ENCODE measurements around the gene EHD1.

The EHD1 gene

DNA sequence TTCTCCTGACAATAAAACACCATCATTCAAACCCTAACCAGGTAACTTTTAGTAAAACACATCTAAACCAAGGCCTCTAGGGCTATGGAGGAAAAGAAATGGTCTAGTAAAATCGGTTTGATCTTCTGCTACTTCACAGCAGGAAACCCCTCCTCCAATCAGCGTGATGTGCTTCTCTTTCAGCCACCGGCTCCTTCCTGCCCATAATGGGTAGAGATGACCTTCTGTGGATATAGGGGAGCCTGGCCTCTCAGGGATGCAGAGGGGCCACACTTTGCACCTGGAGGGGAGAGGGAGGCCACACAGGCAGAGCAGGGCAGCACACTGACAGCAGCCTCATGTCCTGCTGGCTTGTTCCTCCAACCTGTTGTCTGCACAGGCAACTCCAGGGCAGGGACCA is 6.9 kb downstream of the EHD1 start:
- no peak for DNase-seq

DNA sequence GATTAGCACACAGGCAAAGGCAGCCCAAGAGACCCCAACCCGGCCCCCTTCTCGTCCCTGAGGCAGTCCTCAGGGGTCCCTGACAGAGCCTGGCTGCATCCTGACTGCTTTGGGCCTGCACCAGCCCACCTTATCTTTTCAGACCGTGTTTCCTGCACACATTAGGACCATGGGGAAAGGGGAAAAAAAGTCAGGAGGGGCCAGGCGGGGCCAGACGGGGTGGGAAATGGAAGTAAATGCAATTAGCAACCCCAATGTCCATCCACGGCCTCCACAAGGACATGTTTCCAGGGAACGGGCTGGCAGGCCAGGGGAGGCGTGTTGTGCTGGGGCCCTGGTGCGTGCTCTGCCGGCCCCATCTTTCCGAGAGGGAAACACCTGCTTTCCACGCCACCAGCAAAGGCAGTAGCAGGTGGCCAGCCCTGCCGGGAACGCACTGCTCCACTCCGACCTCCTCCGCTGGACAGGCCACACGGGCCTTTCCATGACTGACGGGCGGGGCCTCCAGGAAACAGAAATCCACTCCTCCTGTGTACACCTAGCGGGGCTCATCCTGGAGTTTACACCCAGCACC is 7.4 kb downstream of the EHD1 start:
- DNase-seq: no peak

DNA sequence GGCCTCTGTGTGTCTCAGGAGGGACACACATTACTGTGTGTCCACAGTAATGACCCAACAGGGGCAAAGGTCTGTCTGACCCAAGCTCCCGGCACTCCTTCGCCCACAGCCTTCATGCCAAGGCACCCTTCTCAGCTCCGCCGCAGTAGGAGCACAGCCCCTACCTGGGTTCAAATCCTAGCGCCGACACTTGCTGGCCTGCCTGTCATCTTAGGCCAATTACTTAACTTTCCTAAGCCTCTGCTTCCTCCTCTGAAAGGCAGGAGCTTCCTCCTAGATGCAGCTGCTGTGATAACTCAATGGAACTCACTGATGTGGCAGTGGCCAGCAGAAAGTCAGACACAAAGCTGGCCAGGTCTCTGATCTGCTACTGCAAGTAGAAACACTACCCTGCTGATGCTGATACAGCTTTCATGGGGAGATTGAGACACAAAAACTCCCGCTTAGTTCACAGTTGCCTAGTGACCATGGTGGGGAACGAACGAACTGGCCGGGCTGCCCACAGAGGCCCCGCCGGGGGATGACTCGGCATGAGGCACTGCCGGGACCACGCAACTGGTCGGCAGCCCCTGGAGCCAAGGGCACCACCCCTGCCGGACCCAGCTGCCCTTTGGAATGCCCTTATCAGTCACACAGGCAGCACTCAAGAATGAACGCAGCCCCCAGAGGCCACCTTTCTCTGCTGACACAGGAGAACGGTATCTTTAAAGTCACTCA is 8.1 kb downstream of the EHD1 start:
- DNase-seq: no peak

DNA sequence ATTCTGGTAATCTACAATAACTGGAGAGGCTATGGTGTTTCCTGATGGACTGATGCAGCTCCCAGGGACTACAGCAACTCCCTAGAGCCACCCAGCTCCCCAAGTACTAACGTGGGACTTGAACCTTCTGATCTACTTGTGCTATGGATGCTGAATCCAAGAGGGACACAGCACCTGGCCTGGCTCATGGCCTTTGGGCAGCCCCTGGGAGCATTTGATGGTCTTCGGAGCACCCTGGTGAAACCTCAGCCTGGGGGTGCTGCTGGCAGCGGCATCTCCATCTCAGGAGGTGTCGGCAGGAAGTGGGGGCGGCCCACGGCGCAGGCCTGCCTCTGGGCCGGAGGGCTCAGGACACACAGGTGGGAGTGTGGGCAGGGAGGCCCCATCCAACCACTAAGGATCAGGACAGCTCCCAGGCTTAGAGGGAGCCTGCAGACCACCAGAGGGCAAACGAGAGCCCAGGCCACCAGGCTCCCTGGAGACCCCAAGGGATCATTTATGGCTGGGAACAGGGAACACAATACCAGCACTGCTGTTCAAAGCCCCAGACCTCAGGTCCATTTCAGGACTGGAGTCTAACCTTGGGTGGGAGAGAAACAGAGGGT is 8.7 kb downstream of the EHD1 start:
- DNase-seq: no peak

DNA sequence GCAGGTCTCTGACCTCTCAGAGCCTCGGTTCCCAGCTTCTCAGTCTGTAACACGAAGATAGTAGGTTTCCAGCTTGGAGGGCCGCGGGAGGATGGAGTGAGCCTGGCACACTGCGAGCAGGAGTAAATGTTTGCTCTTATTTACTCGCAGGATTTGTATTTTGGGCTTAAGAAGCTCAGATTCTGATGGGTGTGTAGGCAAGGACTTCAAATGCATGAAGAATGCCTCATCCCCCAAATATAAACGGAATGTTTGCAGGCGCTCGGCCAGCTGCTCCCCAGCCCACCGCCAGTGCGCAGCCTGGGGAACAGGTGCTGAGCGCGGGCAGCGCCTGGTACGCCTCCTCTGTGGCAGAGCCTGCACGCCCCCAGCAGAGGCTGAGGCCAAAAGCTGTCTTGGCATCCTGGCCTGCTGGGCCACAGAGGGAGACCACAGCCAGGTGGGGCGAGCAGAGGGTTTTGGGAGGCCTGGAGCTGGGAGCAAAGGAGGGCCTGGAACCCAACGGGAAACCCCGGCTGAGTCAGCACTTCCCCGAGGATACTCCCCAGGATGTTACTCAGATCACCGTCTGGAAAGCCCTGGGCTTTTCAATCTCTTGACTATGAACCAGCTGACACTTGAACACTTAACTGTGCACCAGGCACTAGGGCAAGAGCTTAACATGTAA is 9.4 kb downstream of the EHD1 start:
- DNase-seq: peak; percentile 52

DNA sequence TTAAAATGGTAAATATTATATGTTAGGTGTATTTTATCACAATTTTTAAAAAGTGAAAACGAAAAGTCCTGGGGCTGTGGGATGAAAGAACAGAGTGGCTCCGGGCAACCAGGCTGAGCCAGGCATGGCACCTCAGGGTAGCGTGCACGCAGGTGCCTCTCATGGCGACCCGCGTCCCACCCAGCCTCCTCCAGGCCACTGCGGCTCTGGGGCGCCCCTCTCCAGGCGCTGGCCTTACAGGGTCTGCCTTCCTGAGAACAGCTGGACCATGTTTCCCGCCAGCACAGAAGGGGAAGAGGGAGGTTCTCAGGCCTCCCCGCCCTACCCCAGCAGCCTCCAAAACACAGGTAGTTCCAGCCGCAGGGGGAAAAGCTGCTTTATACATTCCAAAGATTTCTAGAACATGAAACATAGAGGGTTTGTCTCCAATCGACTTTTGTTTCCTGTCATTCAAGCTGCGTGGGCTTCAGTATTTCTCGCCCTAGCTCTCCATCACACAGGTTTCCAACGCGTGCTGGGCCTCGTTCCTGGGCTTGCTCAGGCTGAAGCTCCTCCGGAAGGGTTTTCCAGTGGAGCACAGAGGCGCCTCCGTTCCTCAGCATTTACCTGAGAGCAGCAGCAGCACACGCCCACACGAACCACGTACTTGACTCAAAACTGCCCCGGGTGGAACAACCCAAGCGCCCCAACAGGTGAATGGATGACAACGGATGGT is 10.5 kb downstream of the EHD1 start:
- DNase-seq: no peak

DNA sequence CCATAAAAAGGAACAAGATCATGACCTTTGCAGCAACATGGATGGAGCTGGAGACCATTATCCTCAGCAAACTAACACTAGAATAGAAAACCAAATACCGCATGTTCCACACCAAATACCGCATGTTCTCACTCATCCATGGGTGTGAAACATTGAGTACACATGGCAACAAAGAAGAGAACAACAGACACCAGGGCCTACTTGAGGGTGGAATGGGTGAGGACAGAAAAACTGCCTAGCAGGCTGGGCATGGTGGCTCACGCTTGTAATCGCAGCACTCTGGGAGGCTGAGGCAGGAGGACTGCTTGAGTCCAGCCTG is 12.3 kb downstream of the EHD1 start:
- no peak for DNase-seq

DNA sequence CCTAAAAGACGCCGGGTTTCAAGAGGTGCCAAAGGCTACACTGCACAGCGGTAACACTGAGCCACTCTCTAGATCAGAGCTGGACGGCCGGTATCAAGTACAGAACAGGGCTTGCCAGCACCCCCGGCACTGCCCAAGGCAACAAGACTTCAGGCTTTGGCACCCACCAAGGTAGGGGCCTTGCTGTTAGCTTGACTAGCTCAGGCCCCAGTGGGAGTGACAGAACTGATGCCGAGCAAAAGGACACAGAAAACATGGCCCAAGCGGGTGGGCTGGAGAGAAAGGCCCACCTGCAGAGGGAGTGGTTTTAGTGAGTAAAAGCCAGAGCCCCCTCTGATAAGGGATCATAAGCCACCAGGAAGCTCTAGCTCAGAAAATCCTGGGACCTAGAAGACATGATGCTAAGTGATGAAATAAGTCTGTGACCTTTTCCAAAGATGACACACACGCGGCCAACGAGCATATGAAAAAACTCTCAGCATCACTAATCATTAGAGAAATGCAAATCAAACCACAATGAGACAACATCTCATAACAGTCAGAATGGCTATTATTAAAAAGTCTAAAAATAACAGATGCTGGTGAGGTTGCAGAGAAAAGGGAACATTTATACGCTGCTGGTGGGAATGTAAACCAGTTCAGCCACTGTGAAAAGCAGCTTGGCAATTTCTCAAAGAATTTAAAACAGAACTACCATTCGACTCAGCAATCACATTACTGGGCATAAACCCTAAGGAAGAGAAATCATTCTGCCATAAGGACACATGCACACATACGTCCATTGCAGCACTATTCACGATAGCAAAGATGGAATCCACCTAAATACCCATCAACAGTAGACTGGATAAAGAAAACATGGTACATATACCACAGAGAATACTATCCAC is 12.9 kb downstream of the EHD1 start:
- no peak for DNase-seq

DNA sequence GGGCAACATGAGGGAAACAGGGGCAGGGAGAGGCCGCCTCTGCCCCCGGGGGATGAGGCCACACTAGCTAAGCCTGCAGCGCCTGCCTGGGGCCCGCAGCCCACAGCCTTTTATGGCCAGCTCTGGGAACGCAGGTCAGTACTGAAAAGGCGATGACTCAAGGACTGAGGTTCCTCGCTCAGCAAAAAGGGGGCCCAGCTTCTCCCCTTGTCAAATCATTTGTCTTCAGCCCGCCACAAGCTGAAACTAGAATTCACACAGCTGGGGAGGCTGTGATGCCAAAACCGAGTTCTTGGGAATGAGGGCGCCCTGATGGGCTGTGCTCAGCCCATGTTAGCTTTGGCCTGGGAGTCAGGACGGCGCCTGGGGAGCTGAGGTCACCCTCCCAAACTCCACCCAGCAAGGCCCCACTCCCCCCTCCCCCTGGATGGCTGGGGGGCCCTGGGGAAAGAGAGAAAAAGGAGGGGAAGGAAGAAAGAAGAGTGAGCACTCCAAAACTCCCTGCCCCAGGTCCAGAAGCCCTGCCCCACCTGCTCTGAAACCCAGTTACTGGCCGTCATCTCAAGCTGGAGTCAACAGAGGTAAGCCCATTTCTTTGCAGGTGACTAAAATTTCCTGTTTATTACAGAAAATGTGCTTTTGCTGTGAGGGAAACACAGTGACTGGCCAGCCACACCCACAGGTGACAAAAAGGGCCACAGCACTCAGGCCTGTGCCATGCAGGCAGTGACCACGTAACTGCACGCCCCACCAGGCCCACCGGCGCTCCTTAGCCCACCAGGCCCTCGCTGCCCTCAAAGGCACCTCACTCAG is 13.7 kb downstream of the EHD1 start:
- peak; percentile 63 for DNase-seq

DNA sequence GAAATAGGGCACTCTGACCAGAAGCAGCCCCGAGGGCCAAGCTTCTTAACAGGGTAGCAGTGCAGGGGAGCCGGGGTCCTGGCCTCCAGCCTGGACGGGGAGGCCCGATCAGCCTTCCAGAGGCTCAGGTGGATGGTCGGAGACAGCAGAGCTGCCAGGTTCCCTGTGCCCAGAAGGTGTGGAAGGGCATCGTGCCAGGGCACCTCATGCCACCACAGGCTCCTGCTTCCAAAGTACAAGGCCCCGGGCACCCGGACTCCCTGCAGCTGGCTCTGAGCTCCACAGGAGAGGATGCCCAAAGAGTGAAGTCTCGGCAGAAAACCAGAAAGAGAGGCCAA is 14.3 kb downstream of the EHD1 start:
- no peak for DNase-seq

DNA sequence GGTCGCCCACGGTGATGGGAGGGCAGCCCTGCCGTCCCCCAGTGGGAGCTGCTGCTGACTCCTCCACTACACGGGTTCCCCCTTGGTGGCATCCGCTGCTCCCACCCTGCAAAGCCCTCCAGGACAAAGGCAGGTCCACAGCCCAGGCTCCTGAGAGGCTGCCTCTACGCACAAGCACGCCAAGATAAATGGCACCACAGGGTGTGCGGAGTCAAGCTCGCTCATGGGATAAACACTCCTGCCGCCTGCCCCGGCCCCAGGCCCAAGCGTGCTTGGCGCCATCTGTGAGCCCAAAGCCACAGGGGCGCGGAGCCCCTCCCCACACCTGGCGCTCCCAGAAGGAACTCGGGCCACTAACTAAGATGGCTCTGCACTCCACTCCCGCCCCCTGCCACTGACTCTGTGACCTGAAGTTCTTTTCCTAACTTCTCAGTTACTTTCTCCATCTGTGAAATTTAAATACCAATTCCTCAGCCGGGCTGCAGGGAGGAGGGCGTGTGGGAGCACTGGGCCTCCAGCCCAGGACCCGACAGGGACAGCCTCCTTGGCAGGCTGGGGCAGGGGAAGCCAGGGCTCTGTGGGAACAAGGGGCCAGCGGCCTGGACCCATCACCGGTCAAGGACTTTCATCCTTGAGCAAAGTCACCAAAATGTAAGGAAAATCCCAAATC is 14.9 kb downstream of the EHD1 start:
- no peak for DNase-seq

DNA sequence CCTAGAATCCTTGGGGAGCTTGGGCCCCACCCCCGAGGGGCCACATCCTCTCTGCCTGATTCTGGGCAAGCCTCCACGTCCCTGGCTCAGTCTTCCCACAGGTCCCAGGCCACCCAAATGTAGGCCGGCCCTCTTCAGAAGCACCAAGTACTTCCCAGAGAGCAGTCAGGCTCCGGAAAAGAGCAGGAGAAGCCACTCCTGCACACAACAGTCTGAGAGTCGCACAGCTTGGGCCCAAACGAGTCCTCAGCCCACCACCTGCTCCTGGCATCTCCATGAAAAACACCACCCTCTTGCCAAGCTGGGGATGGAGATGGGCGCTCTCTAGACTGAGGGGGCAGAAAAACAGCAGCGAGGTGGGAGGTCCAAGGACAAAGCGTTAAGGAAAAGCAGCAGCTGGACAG is 15.4 kb downstream of the EHD1 start:
- DNase-seq: no peak

DNA sequence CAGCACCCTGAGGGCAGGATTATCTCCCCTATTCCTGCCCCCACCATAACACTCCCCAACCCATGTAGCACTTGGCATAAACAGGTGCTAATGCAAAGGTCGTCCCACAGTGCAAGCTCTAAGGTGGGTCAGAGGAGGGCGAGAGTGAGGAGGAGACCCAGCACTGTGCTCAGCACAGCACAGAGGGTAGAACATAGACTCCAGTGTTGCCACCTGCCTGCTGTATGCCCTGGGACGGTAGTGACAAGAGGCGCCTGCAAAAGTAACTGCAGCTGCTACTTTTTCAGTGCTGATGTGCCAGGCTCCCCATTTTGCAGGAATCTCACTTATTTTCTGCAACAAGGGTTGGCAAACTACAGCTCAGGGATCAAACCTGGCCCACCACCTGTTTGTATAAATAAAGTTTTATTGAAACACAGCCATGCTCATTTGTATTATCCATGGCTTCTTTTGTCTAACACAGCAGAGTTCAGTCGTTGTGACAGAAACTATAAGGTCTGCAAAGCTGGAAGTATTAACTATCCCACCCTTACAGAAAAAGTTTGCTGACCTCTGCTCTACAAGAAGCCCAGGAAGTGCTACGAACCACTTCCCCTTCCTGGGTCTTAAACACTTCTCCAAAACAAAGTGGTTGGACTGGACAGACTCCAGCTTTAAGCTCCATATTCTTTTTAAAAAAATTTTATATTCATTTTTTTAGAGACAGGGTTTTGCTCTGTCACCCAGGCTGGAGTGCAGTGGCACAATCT is 17.0 kb downstream of the EHD1 start:
- no peak for DNase-seq

DNA sequence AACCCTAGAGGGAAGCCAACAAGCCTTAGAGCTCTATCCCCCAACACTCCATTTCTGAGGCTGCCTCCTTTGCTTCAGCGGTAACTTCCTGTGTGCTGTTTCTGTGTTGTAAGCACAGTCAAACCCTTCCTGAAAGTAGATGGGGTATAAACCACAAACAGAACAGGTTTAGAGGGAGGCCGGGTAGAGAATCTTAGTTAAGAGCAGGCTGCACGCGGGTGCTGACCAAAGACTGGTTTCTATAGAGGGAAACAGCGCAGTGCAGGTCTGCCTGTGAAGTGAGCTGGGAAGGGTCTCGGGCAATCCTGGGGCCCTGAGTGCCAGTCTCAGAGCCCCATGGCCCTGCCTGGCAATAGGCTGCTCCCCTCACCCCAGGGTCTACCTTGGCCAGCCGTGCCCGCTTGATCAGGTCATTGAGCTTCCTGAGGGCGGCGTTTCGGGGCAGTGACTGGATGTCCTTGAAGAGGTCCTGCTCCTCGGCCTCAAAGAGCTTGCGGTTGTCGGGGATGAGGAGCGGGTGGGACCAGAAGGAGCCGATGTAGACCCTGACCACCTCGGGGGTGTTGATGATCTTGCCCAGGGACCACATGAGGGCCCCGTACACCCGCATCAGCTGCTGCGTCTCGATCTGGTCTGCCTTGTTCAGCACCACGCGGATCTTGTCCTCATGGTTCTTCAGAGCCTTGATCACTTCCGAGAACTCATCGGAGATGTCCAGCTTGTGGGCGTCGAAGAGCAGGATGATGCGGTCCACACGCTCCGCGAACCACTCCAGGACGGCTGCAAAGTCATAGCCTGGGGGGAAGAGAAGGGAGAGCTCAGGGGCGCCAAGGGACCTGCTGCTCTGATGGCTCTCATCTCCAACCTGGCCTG is 18.6 kb downstream of the EHD1 start:
- DNase-seq: peak; percentile 64

DNA sequence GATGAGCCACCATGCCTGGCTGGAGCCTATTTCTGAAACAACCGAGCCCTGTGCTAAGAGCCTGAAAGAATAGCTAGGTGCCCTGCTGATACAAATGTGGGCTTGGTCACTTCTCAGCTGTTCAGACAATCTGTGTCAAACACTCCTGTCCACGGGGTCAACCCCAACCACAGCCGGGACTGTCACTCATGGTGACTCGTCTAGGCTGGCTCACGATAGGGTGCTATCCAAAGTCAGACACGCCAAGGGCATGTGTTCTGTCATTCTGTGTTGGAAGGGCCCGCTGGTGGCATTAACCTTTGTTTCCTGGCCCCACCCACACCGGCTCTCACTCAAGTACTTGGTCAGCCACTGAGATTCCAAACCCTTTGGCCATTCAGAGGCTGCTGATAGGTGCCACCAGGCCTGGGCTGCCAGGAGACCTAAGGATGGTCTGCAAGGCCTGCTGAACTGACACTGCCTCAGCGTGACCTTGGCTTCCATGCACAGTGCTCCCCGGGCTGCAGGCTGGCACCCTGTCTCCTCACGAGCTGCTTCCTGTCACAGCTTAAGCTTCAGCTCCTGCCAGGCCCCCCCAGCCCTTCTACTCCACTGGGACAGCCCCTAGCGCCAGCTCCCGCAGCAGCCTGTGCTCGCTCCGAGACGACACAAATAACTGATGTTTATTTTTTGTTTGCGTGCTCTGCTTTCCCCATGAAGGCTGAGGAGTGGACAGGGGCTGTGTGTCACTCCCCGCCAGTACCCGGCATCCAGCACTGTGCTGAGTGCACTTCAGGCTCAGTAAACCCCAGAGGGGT is 19.8 kb downstream of the EHD1 start:
- peak; percentile 69 for DNase-seq

DNA sequence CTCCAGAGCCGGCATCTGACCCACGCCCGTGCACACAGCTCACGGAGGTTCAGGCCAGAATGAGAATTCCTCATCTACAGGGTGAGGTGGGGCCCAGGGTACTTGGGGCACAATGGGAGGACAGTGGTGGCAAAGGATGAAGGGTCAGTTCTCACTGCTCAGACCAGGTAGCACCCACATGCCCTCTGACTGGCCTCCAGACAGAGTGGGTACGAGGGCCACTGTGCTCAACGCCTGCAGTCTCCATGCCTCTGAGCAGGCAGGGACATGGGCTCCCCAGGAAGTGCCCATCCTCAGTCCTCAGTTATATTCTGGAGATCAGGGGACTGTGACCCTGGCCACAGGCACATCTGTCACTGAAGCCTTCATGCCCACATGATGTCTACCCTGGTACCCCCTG is 20.9 kb downstream of the EHD1 start:
- no peak for DNase-seq

DNA sequence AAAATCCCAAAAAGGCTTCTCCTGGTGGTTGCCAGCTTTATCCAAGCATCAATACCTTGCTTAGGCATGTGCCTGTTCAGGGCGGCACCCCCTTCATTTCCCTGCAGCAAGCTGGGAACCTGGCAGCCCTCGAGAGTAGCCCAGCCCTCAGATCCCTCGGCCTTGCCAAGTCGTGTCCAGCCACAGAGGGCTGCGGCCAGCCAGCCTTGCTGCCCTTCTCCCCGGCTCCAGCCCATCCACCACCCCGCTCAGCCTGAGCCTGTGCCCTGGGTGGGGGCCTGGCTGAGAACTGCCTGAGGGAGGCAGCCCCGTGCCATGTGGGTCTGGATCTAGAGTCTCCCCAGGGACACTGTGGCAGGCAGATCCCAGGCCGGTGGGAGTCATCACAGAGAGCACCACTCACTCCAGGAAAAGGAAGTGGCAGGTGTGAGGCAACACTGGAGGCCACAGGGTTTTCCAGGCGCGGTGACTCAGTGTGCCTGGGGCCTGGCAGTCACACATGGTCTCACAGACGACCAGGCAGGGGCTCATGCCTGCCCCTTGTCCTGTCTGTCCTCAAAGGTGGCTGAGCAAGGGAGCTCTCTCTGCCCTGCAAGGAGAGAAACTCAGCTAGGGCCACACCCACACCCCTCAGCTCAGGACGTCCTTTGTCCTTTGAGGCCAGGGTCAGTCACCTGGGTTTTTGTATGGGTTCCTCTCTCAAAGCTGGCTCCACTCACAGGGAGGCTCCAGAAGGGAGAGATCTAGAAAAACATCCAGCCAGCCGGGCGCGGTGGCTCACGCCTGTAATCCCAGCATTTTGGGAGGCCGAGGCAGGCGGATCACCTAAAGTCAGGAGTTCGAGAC is 21.8 kb downstream of the EHD1 start:
- DNase-seq: peak; percentile 53

All from activated CD4-positive, CD25-positive, alpha-beta regulatory T cell treated with anti-CD3 and anti-CD28 coated beads, Interleukin-2, amount 50 U/mL, for 72 hours (primary cell).